ENCODE measurements around the gene SNRPE.

SNRPE gene

DNA sequence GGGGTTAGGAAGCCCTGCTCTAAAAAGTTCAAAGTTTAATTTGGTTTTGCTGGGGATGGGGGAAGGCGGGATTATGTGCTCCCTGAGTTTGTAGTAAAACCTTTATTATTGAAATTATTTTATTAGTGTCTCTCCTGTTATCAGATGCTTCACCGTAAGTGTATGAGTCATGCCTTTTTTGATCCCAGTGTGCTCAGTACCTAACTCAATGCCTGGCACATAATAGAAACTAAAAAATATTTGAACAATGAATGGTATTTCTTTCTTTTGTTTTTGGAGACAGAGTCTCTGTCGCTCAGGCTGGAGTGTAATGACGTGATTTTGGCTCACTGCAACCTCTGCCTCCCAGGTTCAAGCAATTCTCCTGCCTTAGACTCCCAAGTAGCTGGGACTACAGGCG lies 6.4 kb downstream of the SNRPE start:
- Histone ChIP-seq H2AFZ (ENCODE audit: low read length) (no peak overlapping the region), H3K9me3 (replicated peaks; ENCODE audit: insufficient read depth, low read length) (no peaks in the 10 kb centered on the region), H3F3A (ENCODE audit: insufficient read depth, low read length) (no peaks in the 10 kb centered on the region; the same call in 1 of the 2 replicates), H3K79me2 (ENCODE audit: low read length) (peaks cover 25% of the 10 kb centered on the region), H3K4me1 (ENCODE audit: low read length) (peaks cover 2% of the 10 kb centered on the region), H4K20me1 (ENCODE audit: insufficient read depth, low read length) (no peaks in the 10 kb centered on the region), H3K4me3 (ENCODE audit: low read length) (no peak overlapping the region), H3K27me3 (replicated peaks; ENCODE audit: insufficient read depth, low read length) (no peaks in the 10 kb centered on the region), H3K4me2 (ENCODE audit: low read depth, low read length) (no peak overlapping the region), H3K9ac (ENCODE audit: low read length) (no peak overlapping the region), H3K9me2 (replicated peaks; ENCODE audit: insufficient read depth, low read length) (no peaks in the 10 kb centered on the region), H3K27ac (ENCODE audit: low read length) (no peak overlapping the region), H3K36me3 (replicated peaks; ENCODE audit: insufficient read depth, low read length) (peaks cover 31% of the 10 kb centered on the region)
- TF ChIP-seq, protein P1, sequence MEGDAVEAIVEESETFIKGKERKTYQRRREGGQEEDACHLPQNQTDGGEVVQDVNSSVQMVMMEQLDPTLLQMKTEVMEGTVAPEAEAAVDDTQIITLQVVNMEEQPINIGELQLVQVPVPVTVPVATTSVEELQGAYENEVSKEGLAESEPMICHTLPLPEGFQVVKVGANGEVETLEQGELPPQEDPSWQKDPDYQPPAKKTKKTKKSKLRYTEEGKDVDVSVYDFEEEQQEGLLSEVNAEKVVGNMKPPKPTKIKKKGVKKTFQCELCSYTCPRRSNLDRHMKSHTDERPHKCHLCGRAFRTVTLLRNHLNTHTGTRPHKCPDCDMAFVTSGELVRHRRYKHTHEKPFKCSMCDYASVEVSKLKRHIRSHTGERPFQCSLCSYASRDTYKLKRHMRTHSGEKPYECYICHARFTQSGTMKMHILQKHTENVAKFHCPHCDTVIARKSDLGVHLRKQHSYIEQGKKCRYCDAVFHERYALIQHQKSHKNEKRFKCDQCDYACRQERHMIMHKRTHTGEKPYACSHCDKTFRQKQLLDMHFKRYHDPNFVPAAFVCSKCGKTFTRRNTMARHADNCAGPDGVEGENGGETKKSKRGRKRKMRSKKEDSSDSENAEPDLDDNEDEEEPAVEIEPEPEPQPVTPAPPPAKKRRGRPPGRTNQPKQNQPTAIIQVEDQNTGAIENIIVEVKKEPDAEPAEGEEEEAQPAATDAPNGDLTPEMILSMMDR (IDR thresholded peaks at IDR 0.05; ENCODE audit: low read length) = no peak
- TF ChIP-seq EZH2phosphoT487 (IDR thresholded peaks at IDR 0.05; ENCODE audit: low read length) = no peak
- TF ChIP-seq EZH2 (optimal IDR thresholded peaks at IDR 0.05; ENCODE audit: low read depth, low read length) = no peak
- no peak for DNase-seq

DNA sequence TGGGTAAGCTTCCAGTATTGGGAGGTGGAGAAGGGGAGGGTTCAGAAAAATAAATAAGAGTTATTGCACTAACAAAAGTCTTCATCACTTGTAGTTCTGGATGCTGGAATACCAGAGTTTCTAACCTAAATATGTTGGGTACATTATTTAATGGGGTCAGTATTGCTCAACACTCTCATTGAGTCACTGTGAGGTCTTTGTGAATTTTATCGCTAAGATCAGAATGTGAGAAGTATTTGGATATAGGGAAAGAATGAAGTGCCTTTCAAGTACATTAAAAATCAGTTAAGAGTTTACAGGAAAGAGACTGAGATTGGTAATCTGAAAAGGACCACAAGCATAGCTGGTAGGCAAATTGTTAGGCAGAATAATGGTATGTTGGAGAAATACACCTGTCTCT lies 8.8 kb downstream of the SNRPE start:
- H3K79me2 ChIP-seq (ENCODE audit: low read length) = peaks cover 2% of the 10 kb centered on the region; the same call in 1 of the 2 replicates
- no peaks in the 10 kb centered on the region for H3K4me1 ChIP-seq (ENCODE audit: low read length)
- peaks cover 19% of the 10 kb centered on the region for H3K36me3 ChIP-seq (replicated peaks; ENCODE audit: insufficient read depth, low read length)
- H2AFZ ChIP-seq (ENCODE audit: low read length) = no peak overlapping the region
- H4K20me1 ChIP-seq (ENCODE audit: insufficient read depth, low read length) = no peaks in the 10 kb centered on the region
- H3K9me2 ChIP-seq (replicated peaks; ENCODE audit: insufficient read depth, low read length) = no peaks in the 10 kb centered on the region
- H3K4me3 ChIP-seq (ENCODE audit: low read length) = no peak overlapping the region
- H3F3A ChIP-seq (ENCODE audit: insufficient read depth, low read length) = no peaks in the 10 kb centered on the region; the same call in 1 of the 2 replicates
- H3K27me3 ChIP-seq (replicated peaks; ENCODE audit: insufficient read depth, low read length) = no peaks in the 10 kb centered on the region
- H3K4me2 ChIP-seq (ENCODE audit: low read depth, low read length) = no peak overlapping the region
- no peak overlapping the region for H3K27ac ChIP-seq (ENCODE audit: low read length)
- TF ChIP-seq EZH2phosphoT487 (IDR thresholded peaks at IDR 0.05; ENCODE audit: low read length) (no peak), EZH2 (optimal IDR thresholded peaks at IDR 0.05; ENCODE audit: low read depth, low read length) (no peak)
- TF ChIP-seq, protein P1 (IDR thresholded peaks at IDR 0.05; ENCODE audit: low read length) = no peak
- no peak for DNase-seq
- no peak overlapping the region for H3K9ac ChIP-seq (ENCODE audit: low read length)
- H3K9me3 ChIP-seq (replicated peaks; ENCODE audit: insufficient read depth, low read length) = no peaks in the 10 kb centered on the region

DNA sequence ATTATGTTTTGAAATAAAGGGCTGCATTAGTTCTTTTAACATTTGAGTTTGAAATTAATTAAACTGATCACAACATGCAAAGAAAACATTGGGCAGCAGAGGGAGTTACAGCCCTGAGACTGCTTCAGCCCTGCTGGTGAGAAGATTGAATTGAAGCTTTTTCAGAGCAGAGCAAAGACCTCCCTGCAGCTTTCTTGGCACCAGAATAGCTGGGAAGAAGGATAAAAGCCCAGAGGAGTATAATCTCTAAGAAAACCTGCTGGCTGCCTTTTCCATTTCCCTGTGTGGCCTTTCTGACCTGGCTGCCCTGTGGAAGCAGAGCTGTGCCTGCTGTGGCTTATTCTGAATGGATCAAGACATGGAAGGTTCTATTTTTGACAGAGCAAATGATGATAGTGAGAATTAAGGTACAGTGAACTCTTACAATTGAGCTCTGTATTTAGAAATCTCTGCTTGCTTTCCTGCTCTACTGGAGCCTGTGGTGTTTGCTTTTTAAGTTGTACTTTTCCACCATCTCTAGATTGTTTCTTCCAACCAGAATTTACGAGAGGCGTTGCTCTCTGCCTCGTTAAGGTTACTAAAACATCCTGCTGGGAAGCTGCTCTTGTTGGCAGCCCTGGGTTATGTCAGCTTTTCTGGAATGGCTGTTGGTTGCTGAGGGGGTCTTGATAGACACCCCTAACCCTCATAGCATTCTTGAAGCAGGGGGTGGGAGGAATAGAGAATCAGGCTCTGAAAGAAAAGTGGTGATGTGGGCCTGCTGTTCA lies 9.9 kb downstream of the SNRPE start:
- TF ChIP-seq EZH2phosphoT487 (IDR thresholded peaks at IDR 0.05; ENCODE audit: low read length) = no peak
- no peak for TF ChIP-seq EZH2 (optimal IDR thresholded peaks at IDR 0.05; ENCODE audit: low read depth, low read length)
- TF ChIP-seq, protein P1 (IDR thresholded peaks at IDR 0.05; ENCODE audit: low read length) = peak; percentile 80
- H3K4me2 ChIP-seq (ENCODE audit: low read depth, low read length) = no peak overlapping the region
- no peaks in the 10 kb centered on the region for H3K27me3 ChIP-seq (replicated peaks; ENCODE audit: insufficient read depth, low read length)
- H3F3A ChIP-seq (ENCODE audit: insufficient read depth, low read length) = no peaks in the 10 kb centered on the region; the same call in 1 of the 2 replicates
- H3K4me1 ChIP-seq (ENCODE audit: low read length) = no peaks in the 10 kb centered on the region
- no peaks in the 10 kb centered on the region for H3K9me2 ChIP-seq (replicated peaks; ENCODE audit: insufficient read depth, low read length)
- H3K27ac ChIP-seq (ENCODE audit: low read length) = no peak overlapping the region
- DNase-seq = peak; percentile 52
- H3K79me2 ChIP-seq (ENCODE audit: low read length) = no peaks in the 10 kb centered on the region; the same call in 1 of the 2 replicates
- H2AFZ ChIP-seq (ENCODE audit: low read length) = no peak overlapping the region
- H3K9ac ChIP-seq (ENCODE audit: low read length) = no peak overlapping the region
- H3K9me3 ChIP-seq (replicated peaks; ENCODE audit: insufficient read depth, low read length) = no peaks in the 10 kb centered on the region
- H4K20me1 ChIP-seq (ENCODE audit: insufficient read depth, low read length) = no peaks in the 10 kb centered on the region
- H3K36me3 ChIP-seq (replicated peaks; ENCODE audit: insufficient read depth, low read length) = peaks cover 10% of the 10 kb centered on the region
- no peak overlapping the region for H3K4me3 ChIP-seq (ENCODE audit: low read length)

Data from MM.1S (cell line).